ENCODE results near the gene MBD3L3.
A peak's percentile ranks its signal among the peaks of the same experiment; 100 is the strongest.

The MBD3L3 gene

DNA sequence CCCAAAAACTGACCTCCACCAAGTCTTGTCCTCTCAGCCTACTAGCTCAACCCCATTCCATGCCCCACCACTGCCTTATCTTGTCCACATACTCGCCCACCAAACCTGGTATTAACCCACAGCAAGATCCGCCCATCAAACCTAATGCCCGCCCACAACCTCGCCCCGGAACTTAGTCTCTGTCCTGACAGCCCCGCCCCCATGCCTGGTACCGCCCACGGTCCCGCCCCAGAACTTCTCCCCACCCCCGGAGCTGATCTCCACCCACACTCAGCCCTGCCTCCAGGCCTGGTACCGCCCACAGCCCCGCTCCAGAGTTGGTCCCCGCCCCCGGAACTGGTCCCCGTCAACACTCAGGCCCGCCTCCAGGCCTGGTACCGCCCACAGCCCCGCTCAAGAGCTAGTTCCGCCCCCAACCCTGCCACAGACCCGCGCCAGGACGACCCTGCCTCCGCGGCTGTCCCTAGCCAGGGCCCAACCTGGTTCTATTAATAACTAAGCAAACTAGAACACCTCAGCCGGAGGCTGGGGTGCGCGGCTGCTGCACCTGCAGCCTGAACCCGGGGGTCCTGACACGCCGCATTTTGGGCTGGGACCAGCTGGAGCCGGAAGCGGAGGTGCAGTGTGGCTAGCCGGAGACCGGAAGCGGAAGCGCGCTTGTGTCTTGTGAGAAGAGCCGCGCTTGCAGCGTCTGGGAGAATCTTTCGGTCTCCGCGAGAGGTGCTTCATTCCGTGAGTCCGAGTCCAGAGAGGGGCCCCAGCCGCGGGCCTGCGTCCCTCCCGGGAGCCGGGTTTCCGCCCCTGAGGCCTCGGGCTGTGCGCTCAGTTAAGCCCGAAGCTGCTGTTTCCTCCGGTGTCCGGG, 10.8 kb upstream of the MBD3L3 start, which contains the start of gene ZNF557:
Gene ZNF557, plus strand, starts transcription at position 662 of the 862 bp plus-strand sequence. CDS start 5,372 bp downstream, outside the sequence.
- peak; percentile 92 for TF ChIP-seq FOXP2 (optimal IDR thresholded peaks at IDR 0.05; ENCODE audit: borderline replicate concordance, extremely low read depth, extremely low read length, insufficient read depth)
- 0 out of 2 replicates have a peak, but pooled peaks have one; percentile 54 for TF ChIP-seq TAF1 (IDR thresholded peaks at IDR 0.05; ENCODE audit: borderline replicate concordance, insufficient read depth, low read length)
- peak; percentile 91 for TF ChIP-seq POLR2AphosphoS5 (IDR thresholded peaks at IDR 0.05; ENCODE audit: low read depth, low read length)
- TF ChIP-seq, protein P1, sequence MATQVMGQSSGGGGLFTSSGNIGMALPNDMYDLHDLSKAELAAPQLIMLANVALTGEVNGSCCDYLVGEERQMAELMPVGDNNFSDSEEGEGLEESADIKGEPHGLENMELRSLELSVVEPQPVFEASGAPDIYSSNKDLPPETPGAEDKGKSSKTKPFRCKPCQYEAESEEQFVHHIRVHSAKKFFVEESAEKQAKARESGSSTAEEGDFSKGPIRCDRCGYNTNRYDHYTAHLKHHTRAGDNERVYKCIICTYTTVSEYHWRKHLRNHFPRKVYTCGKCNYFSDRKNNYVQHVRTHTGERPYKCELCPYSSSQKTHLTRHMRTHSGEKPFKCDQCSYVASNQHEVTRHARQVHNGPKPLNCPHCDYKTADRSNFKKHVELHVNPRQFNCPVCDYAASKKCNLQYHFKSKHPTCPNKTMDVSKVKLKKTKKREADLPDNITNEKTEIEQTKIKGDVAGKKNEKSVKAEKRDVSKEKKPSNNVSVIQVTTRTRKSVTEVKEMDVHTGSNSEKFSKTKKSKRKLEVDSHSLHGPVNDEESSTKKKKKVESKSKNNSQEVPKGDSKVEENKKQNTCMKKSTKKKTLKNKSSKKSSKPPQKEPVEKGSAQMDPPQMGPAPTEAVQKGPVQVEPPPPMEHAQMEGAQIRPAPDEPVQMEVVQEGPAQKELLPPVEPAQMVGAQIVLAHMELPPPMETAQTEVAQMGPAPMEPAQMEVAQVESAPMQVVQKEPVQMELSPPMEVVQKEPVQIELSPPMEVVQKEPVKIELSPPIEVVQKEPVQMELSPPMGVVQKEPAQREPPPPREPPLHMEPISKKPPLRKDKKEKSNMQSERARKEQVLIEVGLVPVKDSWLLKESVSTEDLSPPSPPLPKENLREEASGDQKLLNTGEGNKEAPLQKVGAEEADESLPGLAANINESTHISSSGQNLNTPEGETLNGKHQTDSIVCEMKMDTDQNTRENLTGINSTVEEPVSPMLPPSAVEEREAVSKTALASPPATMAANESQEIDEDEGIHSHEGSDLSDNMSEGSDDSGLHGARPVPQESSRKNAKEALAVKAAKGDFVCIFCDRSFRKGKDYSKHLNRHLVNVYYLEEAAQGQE (IDR thresholded peaks at IDR 0.05; ENCODE audit: insufficient read depth in 1 of 2, low read depth in 2 of 2, low read length in 2 of 2) = peak in 1 of 2 experiments; percentile 15; a peak in 1 of 4 replicates
- peak; percentile 37; the same call in 1 of the 2 replicates for TF ChIP-seq SIN3A (IDR thresholded peaks at IDR 0.05; ENCODE audit: borderline replicate concordance, insufficient read depth, low read length)

DNA sequence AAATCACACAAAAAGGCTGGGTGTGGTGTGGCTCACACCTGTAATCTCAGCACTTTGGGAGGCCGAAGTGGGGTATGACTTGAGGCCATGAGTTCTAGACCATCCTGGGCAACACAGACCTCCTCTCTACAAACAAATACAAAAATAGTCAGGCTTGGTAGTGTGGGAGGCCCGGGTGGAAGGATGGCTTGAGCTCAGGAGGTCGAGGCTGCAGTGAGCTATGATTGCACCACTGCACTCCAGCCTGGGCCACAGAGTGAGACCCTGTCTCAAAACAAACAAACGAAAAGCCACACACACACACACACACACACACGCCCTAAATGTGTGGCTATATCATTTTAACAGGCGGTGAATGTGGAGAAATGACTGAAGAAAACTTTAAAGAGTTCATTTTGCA, 10.1 kb upstream of the MBD3L3 start:
- TF ChIP-seq, protein P1 (IDR thresholded peaks at IDR 0.05; ENCODE audit: insufficient read depth in 1 of 2, low read depth in 2 of 2, low read length in 2 of 2) = no peak
- TF ChIP-seq SIN3A (IDR thresholded peaks at IDR 0.05; ENCODE audit: borderline replicate concordance, insufficient read depth, low read length) (no peak), POLR2AphosphoS5 (IDR thresholded peaks at IDR 0.05; ENCODE audit: low read depth, low read length) (no peak), FOXP2 (optimal IDR thresholded peaks at IDR 0.05; ENCODE audit: borderline replicate concordance, extremely low read depth, extremely low read length, insufficient read depth) (no peak), TAF1 (IDR thresholded peaks at IDR 0.05; ENCODE audit: borderline replicate concordance, insufficient read depth, low read length) (no peak)

DNA sequence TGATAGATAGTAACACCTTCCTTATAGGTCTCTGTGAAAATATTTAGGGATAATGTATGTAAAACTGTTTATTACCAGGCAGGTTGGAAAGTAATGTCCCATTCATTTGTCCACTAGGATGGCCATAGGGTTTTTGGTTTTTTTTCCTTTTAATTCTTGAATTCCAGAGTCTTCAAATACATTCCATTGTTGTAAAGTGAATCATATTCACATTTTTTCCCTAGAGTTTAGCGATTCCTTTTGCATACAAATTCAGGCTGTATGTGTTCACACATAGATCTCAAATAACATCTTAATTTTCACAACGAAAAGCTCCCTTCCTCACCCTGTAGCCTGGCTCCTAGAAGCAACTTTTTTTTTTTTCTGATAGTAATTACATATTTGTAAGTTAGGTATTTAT, 9.2 kb upstream of the MBD3L3 start:
- TF ChIP-seq TAF1 (IDR thresholded peaks at IDR 0.05; ENCODE audit: borderline replicate concordance, insufficient read depth, low read length) (no peak), SIN3A (IDR thresholded peaks at IDR 0.05; ENCODE audit: borderline replicate concordance, insufficient read depth, low read length) (no peak), FOXP2 (optimal IDR thresholded peaks at IDR 0.05; ENCODE audit: borderline replicate concordance, extremely low read depth, extremely low read length, insufficient read depth) (no peak), POLR2AphosphoS5 (IDR thresholded peaks at IDR 0.05; ENCODE audit: low read depth, low read length) (no peak)
- TF ChIP-seq, protein P1 (IDR thresholded peaks at IDR 0.05; ENCODE audit: insufficient read depth in 1 of 2, low read depth in 2 of 2, low read length in 2 of 2) = no peak

DNA sequence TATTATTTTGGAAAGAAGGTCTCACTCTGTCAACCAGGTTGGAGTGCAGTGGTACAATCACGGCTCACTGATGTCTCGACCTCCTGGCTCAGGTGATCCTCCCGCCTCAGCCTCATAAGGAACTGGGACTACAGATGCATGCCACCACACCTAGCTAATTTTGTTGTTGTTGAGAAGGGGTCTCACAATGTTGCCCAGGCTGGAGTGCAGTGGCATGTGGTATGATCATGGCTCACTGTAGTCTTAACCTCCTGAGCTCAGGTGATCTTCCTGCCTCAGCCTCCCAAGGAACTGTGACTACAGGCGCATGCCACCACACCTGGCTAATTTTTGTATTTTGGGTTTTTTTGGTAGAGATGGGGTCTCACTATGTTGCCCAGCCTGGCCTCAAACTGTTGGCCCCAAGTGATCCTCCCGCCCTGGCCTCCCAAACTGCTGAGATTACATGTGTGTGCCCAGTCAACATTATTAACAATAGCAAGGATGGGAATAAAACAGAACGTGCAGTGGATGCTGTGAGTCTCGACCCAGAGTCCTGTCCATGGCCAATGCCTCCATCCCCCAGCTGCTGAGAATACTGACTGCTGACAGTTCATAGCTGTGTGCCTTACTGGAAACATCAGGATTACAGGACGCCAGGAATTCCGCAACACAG, 5.4 kb upstream of the MBD3L3 start:
- TF ChIP-seq, protein P1 (IDR thresholded peaks at IDR 0.05; ENCODE audit: insufficient read depth in 1 of 2, low read depth in 2 of 2, low read length in 2 of 2) = no peak
- no peak for TF ChIP-seq TAF1 (IDR thresholded peaks at IDR 0.05; ENCODE audit: borderline replicate concordance, insufficient read depth, low read length)
- no peak for TF ChIP-seq SIN3A (IDR thresholded peaks at IDR 0.05; ENCODE audit: borderline replicate concordance, insufficient read depth, low read length)
- no peak for TF ChIP-seq FOXP2 (optimal IDR thresholded peaks at IDR 0.05; ENCODE audit: borderline replicate concordance, extremely low read depth, extremely low read length, insufficient read depth)
- TF ChIP-seq POLR2AphosphoS5 (IDR thresholded peaks at IDR 0.05; ENCODE audit: low read depth, low read length) = no peak
